Measurements from ENCODE around the gene TSEN54.

TSEN54 gene

DNA sequence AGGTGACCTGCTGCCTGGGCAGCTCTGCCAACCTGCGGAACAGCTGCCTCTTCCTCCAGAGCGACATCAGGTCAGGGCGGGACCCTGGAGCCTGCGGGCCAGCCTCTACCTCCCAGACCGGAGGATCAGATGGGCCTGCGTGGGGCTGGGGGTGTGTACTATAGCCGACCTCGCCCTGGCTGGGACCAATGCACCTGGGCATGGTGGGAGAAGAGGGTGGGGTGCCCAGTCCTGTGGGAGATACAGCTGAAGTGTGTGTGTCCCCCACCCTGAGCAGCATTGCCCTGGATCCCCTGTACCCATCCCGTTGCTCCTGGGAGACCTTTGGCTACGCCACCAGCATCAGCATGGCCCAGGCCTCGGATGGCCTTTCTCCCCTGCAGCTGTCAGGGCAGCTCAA is 20.3 kb upstream of the TSEN54 start:
- H3K9me3 ChIP-seq (ENCODE audit: control insufficient read depth, insufficient read depth, low read length) = no peaks in the 10 kb centered on the region
- H3K27ac ChIP-seq (ENCODE audit: low read length) = no peak overlapping the region
- H3K27me3 ChIP-seq (ENCODE audit: control insufficient read depth, insufficient read depth, low read length) = no peaks in the 10 kb centered on the region
- no peak overlapping the region for H3K4me3 ChIP-seq (ENCODE audit: low read length)
- DNase-seq (ENCODE audit: low read depth, low spot score) = no peak
- peaks cover 20% of the 10 kb centered on the region for H3K36me3 ChIP-seq (ENCODE audit: control insufficient read depth, insufficient read depth, low read length)
- no CpG with 5 or more reads among the region's 11 CpGs for WGBS (ENCODE audit: insufficient coverage, insufficient read length)
- no peaks in the 10 kb centered on the region; the same call in 1 of the 2 replicates for H3K4me1 ChIP-seq (ENCODE audit: control insufficient read depth, insufficient read depth, low read length)

DNA sequence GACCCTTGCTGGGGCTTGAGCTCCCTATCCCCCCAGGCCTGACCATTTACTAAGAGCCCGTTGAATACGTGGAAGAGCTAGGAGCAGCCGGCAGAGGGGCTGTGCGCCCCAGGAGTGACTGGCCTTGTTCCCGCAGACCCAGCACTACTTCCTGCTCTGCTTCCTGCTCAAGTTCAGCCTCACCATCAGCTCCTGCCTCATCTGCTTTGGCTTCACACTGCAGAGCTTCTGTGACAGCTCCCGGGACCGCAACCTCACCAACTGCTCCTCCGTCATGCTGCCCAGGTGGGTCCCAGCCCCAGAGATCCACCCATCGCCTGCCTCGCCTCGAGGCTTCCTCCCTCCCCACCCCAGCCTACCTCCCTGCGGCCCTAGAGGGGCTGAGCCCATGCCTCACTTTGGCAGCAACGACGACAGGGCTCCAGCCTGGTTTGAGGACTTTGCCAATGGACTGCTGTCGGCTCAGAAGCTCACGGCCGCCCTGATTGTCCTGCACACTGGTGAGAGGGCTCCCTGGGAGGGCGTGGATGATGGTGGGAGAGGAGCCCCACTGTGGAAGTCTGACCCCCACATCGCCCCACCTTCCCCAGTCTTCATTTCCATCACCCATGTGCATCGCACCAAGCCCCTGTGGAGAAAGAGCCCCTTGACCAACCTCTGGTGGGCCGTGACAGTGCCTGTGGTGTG is 18.1 kb upstream of the TSEN54 start:
- Histone ChIP-seq H3K27me3 (ENCODE audit: control insufficient read depth, insufficient read depth, low read length) (no peaks in the 10 kb centered on the region), H3K9me3 (ENCODE audit: control insufficient read depth, insufficient read depth, low read length) (no peaks in the 10 kb centered on the region), H3K36me3 (ENCODE audit: control insufficient read depth, insufficient read depth, low read length) (peaks cover 13% of the 10 kb centered on the region), H3K27ac (ENCODE audit: low read length) (no peak overlapping the region), H3K4me1 (ENCODE audit: control insufficient read depth, insufficient read depth, low read length) (no peaks in the 10 kb centered on the region; the same call in 1 of the 2 replicates), H3K4me3 (ENCODE audit: low read length) (no peak overlapping the region)
- DNase-seq (ENCODE audit: low read depth, low spot score) = no peak
- WGBS (ENCODE audit: insufficient coverage, insufficient read length) = no CpG with 5 or more reads among the region's 21 CpGs

DNA sequence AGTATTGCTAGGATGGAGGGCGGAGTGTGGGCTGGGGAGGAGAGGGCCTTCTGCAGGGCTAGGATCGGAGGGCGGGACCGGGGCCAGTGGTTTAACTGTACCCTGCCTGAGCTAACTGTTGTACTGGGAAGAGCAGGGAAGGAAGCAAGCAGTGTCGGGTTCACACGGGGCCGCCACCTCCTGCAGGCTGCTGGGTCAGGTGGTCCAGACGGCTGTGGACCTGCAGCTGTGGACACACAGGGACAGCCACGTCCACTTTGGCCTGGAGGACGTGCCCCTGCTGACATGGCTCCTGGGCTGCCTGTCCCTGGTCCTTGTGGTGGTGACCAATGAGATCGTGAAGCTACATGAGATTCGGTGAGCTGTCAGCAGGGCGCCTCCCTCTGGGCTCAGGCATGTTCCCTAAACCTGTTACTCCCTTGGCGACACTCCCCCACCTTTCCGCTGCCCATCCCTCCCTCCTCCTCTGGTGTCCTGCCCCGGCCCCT is 17.6 kb upstream of the TSEN54 start:
- Histone ChIP-seq H3K9me3 (ENCODE audit: control insufficient read depth, insufficient read depth, low read length) (no peaks in the 10 kb centered on the region), H3K27ac (ENCODE audit: low read length) (no peak overlapping the region), H3K4me1 (ENCODE audit: control insufficient read depth, insufficient read depth, low read length) (no peaks in the 10 kb centered on the region; the same call in 1 of the 2 replicates), H3K4me3 (ENCODE audit: low read length) (no peak overlapping the region), H3K27me3 (ENCODE audit: control insufficient read depth, insufficient read depth, low read length) (no peaks in the 10 kb centered on the region), H3K36me3 (ENCODE audit: control insufficient read depth, insufficient read depth, low read length) (peaks cover 17% of the 10 kb centered on the region)
- no CpG with 5 or more reads among the region's 16 CpGs for WGBS (ENCODE audit: insufficient coverage, insufficient read length)
- no peak for DNase-seq (ENCODE audit: low read depth, low spot score)

DNA sequence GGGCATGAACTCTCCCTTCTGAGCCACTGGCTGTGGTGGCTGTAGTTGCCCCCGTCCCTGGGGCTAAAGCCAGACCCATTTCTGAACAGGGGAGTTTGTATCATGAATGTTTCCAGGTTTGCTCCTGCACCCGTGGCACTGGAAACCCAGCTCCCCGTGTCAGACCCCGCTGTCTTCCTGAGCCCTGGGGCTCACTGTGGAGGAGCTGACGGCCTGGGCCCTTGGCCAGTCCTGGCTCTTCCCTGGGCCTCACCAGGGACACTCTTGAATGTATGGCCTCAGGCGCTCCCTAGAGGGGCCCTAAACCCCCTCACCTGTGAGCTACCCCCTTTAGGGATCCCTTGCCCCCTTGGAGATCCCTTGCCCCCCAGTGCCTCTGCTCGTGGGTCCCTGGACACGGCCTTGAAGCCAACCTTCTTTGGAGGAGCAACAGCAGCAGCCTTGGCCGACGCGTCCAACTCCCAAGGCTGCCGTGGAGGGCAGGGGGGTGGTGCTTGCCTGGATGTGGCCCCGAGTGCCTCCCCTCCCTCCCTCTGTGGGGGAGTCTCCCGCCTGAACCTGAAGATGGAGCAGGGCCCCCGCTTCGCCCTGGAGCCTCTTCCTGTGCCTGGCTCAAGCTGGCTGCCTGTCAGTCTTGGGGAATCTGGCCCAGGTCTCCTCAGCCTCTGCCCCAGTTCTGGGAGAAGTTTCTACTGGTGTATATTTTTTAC is 16.9 kb upstream of the TSEN54 start:
- DNase-seq (ENCODE audit: low read depth, low spot score) = no peak
- H3K27me3 ChIP-seq (ENCODE audit: control insufficient read depth, insufficient read depth, low read length) = no peaks in the 10 kb centered on the region
- H3K4me1 ChIP-seq (ENCODE audit: control insufficient read depth, insufficient read depth, low read length) = no peaks in the 10 kb centered on the region; the same call in 1 of the 2 replicates
- peaks cover 13% of the 10 kb centered on the region for H3K36me3 ChIP-seq (ENCODE audit: control insufficient read depth, insufficient read depth, low read length)
- no peaks in the 10 kb centered on the region for H3K9me3 ChIP-seq (ENCODE audit: control insufficient read depth, insufficient read depth, low read length)
- no peak overlapping the region for H3K27ac ChIP-seq (ENCODE audit: low read length)
- no CpG with 5 or more reads among the region's 16 CpGs for WGBS (ENCODE audit: insufficient coverage, insufficient read length)
- H3K4me3 ChIP-seq (ENCODE audit: low read length) = no peak overlapping the region

DNA sequence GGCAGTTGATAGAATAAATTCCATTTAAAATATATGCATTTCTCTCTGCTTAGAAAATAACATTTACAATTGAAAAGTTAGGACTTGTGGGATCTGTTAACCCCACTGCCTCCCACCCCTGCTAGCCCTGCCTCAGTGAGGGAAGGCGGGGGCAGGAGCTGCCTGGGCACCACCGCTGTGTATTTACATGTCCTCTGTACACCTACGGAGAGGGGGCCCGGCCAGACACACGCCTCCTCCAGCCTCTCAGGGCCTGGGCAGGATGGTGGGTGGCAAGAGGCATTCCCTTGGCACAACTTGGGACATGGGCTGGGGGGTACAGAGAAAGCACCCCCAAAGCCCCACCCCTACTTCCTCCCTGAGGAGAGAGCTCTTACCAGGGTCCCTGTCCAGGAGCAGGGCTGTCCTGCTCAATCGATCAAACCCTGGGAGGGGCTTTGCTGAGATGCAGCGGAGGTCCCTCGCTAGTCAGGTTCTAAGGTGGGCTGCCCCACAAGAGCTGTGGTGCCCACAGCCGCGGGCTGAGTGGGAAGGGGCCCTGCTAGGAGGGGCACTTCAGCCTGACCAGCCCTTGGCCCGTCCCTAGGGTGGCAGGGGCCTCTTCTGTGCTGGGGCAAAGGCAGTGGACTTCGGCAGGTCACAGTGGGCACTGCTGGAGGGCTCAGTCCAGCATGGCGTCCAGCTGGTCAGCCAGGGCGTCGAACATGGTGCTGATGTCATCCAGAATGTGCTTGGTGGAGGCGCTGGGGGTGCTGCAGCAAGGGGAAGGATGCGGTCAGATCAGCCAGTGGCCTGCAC is 15.7 kb upstream of the TSEN54 start:
- H3K36me3 ChIP-seq (ENCODE audit: control insufficient read depth, insufficient read depth, low read length) = peaks cover 13% of the 10 kb centered on the region; the same call in 1 of the 2 replicates
- WGBS (ENCODE audit: insufficient coverage, insufficient read length) = no CpG with 5 or more reads among the region's 17 CpGs
- H3K4me1 ChIP-seq (ENCODE audit: control insufficient read depth, insufficient read depth, low read length) = no peaks in the 10 kb centered on the region; the same call in 1 of the 2 replicates

DNA sequence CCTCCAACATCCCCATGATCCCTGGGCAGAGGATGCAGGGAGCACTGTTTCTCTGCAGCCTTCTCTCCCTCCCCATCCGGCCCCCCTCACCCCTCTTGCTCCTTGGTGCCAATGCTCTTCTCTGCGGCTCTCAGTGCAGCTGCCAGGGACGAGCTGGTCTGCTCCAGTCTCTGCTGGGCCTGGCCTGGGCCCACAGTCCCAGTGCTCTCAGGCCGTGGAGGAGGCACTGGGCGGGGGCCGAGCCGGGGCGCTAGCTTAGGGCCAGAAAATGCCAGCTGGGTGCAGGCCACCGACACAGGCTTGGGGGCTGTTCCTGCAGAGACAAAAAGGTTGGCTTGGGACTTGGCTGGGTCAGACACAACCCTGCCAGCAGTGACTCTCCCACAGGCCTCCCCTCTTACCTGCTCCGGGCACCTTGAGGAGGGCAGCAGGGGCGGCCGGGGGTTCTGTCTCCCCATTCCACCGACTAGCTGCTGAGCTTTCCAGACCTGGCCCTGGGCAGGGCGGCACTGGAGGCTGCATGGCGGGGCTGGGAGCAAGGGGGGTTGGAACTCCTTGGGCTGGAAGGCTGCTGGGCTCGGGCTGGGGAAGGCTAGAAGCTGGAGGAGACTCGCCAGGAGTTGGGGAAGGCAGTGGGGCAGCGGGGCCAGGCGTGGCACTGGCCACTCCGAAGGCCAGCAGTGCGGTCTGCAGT is 14.8 kb upstream of the TSEN54 start:
- Histone ChIP-seq H3K9me3 (ENCODE audit: control insufficient read depth, insufficient read depth, low read length) (no peaks in the 10 kb centered on the region), H3K27ac (ENCODE audit: low read length) (no peak overlapping the region), H3K4me3 (ENCODE audit: low read length) (no peak overlapping the region), H3K27me3 (ENCODE audit: control insufficient read depth, insufficient read depth, low read length) (no peaks in the 10 kb centered on the region), H3K36me3 (ENCODE audit: control insufficient read depth, insufficient read depth, low read length) (peaks cover 19% of the 10 kb centered on the region), H3K4me1 (ENCODE audit: control insufficient read depth, insufficient read depth, low read length) (no peaks in the 10 kb centered on the region; the same call in 1 of the 2 replicates)
- no CpG with 5 or more reads among the region's 21 CpGs for whole genome bisulfite sequencing (ENCODE audit: insufficient coverage, insufficient read length)
- no peak for DNase-seq (ENCODE audit: low read depth, low spot score)

More for the DNA sequence above, 15.7 kb upstream of the TSEN54 start:
- H3K27ac ChIP-seq (ENCODE audit: low read length) = no peak overlapping the region
- no peak overlapping the region for H3K4me3 ChIP-seq (ENCODE audit: low read length)
- H3K9me3 ChIP-seq (ENCODE audit: control insufficient read depth, insufficient read depth, low read length) = no peaks in the 10 kb centered on the region
- no peaks in the 10 kb centered on the region for H3K27me3 ChIP-seq (ENCODE audit: control insufficient read depth, insufficient read depth, low read length)
- DNase-seq (ENCODE audit: low read depth, low spot score) = no peak

DNA sequence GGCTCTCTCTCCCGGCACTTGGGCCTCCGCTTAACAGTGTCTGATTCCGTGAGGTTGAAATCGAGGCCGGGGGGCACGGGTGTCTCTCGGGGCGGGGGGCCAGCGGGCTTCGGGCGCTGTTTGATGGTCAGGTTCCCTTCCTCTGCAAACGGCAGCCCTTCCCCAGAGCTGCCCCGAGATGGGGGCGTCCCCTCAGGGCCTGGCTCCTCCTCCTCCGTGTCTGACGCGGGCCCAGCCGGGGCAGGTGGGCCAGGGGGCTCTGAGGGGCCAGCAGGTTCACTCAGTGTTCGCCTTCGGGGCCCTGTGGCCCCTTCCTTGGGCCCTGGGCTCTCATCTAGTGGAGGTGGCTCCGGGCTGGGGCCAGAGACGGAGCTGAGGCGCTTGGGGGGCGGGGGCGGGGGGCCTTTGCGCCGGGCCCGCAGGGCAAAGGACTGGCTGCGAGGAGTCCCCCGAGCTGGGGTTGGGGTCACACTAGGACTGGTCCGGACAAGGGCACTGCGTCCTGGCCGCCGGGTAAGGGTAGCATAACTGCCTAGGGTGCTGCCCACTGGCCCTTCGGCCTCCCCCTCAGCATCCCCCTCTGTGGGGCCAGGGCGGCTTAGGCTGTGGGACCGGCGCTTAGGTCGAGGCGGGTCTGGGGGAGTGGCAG is 14.1 kb upstream of the TSEN54 start:
- H3K27ac ChIP-seq (ENCODE audit: low read length) = no peak overlapping the region
- peaks cover 26% of the 10 kb centered on the region for H3K36me3 ChIP-seq (ENCODE audit: control insufficient read depth, insufficient read depth, low read length)
- H3K4me3 ChIP-seq (ENCODE audit: low read length) = no peak overlapping the region
- no CpG with 5 or more reads among the region's 40 CpGs for WGBS (ENCODE audit: insufficient coverage, insufficient read length)
- no peak for DNase-seq (ENCODE audit: low read depth, low spot score)
- no peaks in the 10 kb centered on the region; the same call in 1 of the 2 replicates for H3K4me1 ChIP-seq (ENCODE audit: control insufficient read depth, insufficient read depth, low read length)
- H3K27me3 ChIP-seq (ENCODE audit: control insufficient read depth, insufficient read depth, low read length) = no peaks in the 10 kb centered on the region
- H3K9me3 ChIP-seq (ENCODE audit: control insufficient read depth, insufficient read depth, low read length) = no peaks in the 10 kb centered on the region

DNA sequence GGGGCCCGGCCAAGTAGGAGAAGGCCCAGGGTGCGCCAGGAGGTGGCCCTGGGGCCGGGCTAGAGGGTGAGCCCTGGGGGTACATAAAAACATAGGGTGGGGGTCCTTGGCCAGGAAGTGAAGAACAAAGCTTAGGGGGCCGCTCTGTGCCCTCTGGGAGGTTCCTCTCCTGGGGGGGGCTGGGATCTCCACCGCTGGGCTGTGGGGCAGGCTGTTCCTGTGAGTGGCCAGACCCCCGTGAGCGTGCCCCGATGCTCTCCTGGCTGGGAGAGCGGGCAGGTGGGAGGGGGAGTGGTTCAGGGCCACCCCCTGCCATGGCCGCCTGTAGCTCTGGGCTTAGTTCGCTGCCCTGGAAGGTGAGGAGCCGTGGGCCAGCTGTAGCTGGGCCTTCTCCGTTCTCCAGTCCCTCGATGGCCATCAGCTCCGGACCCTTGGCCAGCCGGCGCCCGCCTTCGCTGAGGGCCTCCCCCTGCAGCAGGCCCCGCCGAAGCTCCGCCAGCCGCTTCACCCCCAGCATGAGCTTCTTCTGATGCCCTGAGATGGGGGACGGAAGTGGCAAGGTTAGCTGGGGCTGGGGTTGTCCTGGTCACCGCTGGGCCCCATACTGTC is 13.5 kb upstream of the TSEN54 start:
- H3K36me3 ChIP-seq (ENCODE audit: control insufficient read depth, insufficient read depth, low read length) = peaks cover 27% of the 10 kb centered on the region
- WGBS (ENCODE audit: insufficient coverage, insufficient read length) = no CpG with 5 or more reads among the region's 25 CpGs
- no peak for DNase-seq (ENCODE audit: low read depth, low spot score)
- no peaks in the 10 kb centered on the region for H3K27me3 ChIP-seq (ENCODE audit: control insufficient read depth, insufficient read depth, low read length)
- no peak overlapping the region for H3K27ac ChIP-seq (ENCODE audit: low read length)
- H3K9me3 ChIP-seq (ENCODE audit: control insufficient read depth, insufficient read depth, low read length) = no peaks in the 10 kb centered on the region
- H3K4me1 ChIP-seq (ENCODE audit: control insufficient read depth, insufficient read depth, low read length) = no peaks in the 10 kb centered on the region; the same call in 1 of the 2 replicates
- no peak overlapping the region for H3K4me3 ChIP-seq (ENCODE audit: low read length)

DNA sequence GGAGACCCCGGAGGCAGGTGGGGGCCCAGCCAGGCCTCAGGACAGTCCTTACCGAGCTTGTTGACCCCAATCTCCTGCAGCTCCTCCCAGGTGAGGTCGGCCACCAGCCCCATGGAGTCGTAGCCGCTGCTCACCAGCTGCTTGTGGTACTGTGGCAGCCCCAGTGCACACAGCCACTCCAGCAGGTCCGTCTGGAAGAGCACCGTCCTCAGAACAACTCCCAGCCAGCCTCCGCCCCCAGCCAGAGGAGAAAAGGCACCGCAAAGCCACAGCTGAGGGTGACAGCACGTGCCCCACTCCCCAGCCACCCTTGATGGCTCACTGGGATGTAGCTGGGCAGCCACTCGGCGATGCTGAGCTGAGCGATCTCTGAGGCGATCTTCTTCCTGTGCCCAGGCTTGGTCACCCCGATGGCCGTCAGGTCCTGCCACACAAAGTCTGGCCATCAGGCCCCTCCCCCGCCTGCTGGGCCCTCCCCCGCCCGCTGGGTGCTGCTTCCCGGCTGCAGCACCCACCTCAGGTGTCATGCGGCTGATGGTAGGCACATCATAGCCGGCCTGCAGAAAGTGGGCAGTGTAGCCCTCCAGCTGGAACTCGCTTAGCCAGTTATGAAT is 12.9 kb upstream of the TSEN54 start:
- Histone ChIP-seq H3K27me3 (ENCODE audit: control insufficient read depth, insufficient read depth, low read length) (no peaks in the 10 kb centered on the region), H3K4me1 (ENCODE audit: control insufficient read depth, insufficient read depth, low read length) (no peaks in the 10 kb centered on the region; the same call in 1 of the 2 replicates), H3K9me3 (ENCODE audit: control insufficient read depth, insufficient read depth, low read length) (no peaks in the 10 kb centered on the region), H3K36me3 (ENCODE audit: control insufficient read depth, insufficient read depth, low read length) (peaks cover 23% of the 10 kb centered on the region), H3K27ac (ENCODE audit: low read length) (no peak overlapping the region), H3K4me3 (ENCODE audit: low read length) (no peak overlapping the region)
- DNase-seq (ENCODE audit: low read depth, low spot score) = no peak
- no CpG with 5 or more reads among the region's 23 CpGs for WGBS (ENCODE audit: insufficient coverage, insufficient read length)
